HepG2 (cell line): ENCODE measurements around the gene NABP2. TPM values are rescaled to one million over a fixed set of nuclear protein-coding genes. Genes with fewer than 3 reads are reported as not detected.

Experiments used
- BCLAF1 ChIP-seq: fragments of 450-650 bp; IDR thresholded peaks from 2 replicates; pipeline ENCODE4 v1.6.1; 2017; ENCODE audit warnings: mild to moderate bottlenecking
- ETS1 ChIP-seq: sonication (generic); formaldehyde crosslinking; IDR thresholded peaks from 2 replicates; pipeline ENCODE4 v1.4.0; 2020; ENCODE audit warnings: missing genetic modification reagents
- GFI1 ChIP-seq: sonication (generic); formaldehyde crosslinking; IDR thresholded peaks from 2 replicates; pipeline ENCODE4 v1.5.0; 2020; ENCODE audit warnings: missing genetic modification reagents, mild to moderate bottlenecking, borderline replicate concordance
- HMG20A ChIP-seq: IDR thresholded peaks from 2 replicates; pipeline ENCODE4 v1.6.1; 2016; ENCODE audit warnings: borderline replicate concordance
- ZBTB40 ChIP-seq, 2 experiments: fragments of 450-650 bp in 1 of 2; sonication (generic) in 1 of 2; formaldehyde crosslinking in 1 of 2; IDR thresholded peaks; 2 replicates each; pipeline versions ENCODE4 v1.6.1 to v1.8.0; 2016 to 2022; ENCODE audit warnings: antibody characterized with exemption in 1 of 2, mild to moderate bottlenecking in 1 of 2, missing genetic modification reagents in 1 of 2
- ZNF335 ChIP-seq: sonication (generic); formaldehyde crosslinking; IDR thresholded peaks from 2 replicates; pipeline ENCODE4 v1.4.0; 2020; ENCODE audit warnings: missing genetic modification reagents
- ZNF557 ChIP-seq: sonication (generic); formaldehyde crosslinking; IDR thresholded peaks from 2 replicates; pipeline ENCODE4 v1.4.0; 2020; ENCODE audit warnings: missing genetic modification reagents
- ZNF598 ChIP-seq: sonication (generic); formaldehyde crosslinking; IDR thresholded peaks from 2 replicates; pipeline ENCODE4 v1.5.1; 2020; ENCODE audit warnings: mild to moderate bottlenecking, missing genetic modification reagents, borderline replicate concordance
- ZNF710 ChIP-seq: sonication (generic); formaldehyde crosslinking; IDR thresholded peaks from 2 replicates; pipeline ENCODE4 v1.5.0; 2020; ENCODE audit warnings: mild to moderate bottlenecking, missing genetic modification reagents, borderline replicate concordance
- polyA plus RNA-seq, 8 experiments: library from polyadenylated mRNA; depleted of rRNA in 3 of 8; stranded (reverse) in 7 of 8; unstranded in 1 of 8; fragments of >200 nt; fragmentation: Illumina TruSeq in 4 of 8; extraction: Trizol in 4 of 8; gene quantifications; 2 replicates each; pipeline versions ENCODE4 v1.2.1 to v1.2.3, GENCODE V29; 2011 to 2016; ENCODE audit warnings: low read depth in 4 of 8, missing spikeins in 1 of 8, mixed read lengths in 1 of 8; ENCODE audit not compliant: insufficient read depth in 1 of 8
- total RNA-seq, 5 experiments: library from RNA; depleted of rRNA; stranded (reverse); fragments of >200 nt; fragmentation: Illumina TruSeq; extraction: Trizol; gene quantifications; 2 replicates each; pipeline ENCODE4 v1.2.3, GENCODE V29; 2016; ENCODE audit warnings: low read depth in 1 of 5

NABP2 gene
- total and polyA plus RNA-seq, 2 of the 13 experiments (the other 11 are each of a cell fraction or from before 2014, with no cell fraction given): 33.2 to 35.5 TPM

GRCh38 chr12:56189918-56190694 is 34.0 kb upstream of the NABP2 start (continued):
- no peak for TF ChIP-seq ZBTB40 (IDR thresholded peaks at IDR 0.05)
- 0 out of 2 replicates have a peak, but pooled peaks have one; percentile 21 for TF ChIP-seq ZBTB40 (CRISPR knock-in tag; IDR thresholded peaks at IDR 0.05)
- TF ChIP-seq GFI1 (CRISPR knock-in tag): no peak
- no peak for TF ChIP-seq BCLAF1
- TF ChIP-seq ZNF335: 0 out of 2 replicates have a peak, but pooled peaks have one; percentile 48
- TF ChIP-seq HMG20A (CRISPR knock-in tag): no peak
- no peak; the same call in 1 of the 2 replicates for TF ChIP-seq ZNF710 (CRISPR knock-in tag)
- 0 out of 2 replicates have a peak, but pooled peaks have one; percentile 21 for TF ChIP-seq ZNF557 (CRISPR knock-in tag)
- TF ChIP-seq ETS1 (CRISPR knock-in tag): no peak
- peak; percentile 35; the same call in 1 of the 2 replicates for TF ChIP-seq ZNF598
